Panc1 (cell line): ENCODE measurements around the gene NECTIN4. TPM values are rescaled to one million over a fixed set of nuclear protein-coding genes. Genes with fewer than 3 reads are reported as not detected.
A peak's percentile ranks its signal among the peaks of the same experiment; 100 is the strongest.

Experiments
- ATAC-seq: fragments of 200-7000 bp; cut with Tn5 transposase; 2 replicates; pipeline ENCODE4 v1.9.1; 2020; ENCODE audit warnings: mild to moderate bottlenecking, moderate library complexity
- BruUV-seq: library from RNA; stranded (reverse); fragments of 400-500 nt; replicated peaks from 2 replicates; lab custom pipeline; 2021; lab: Mats Ljungman, UMichigan
- CTCF ChIA-PET: fragments of 300-600 bp; sonication (Branson Sonifier 250); formaldehyde crosslinking; loops from one replicate; lab custom pipeline; 2022; ENCODE audit warnings: antibody characterized with exemption; lab: Charles Lee
- POLR2A ChIA-PET: fragments of 300-600 bp; sonication (Branson Sonifier 250); formaldehyde crosslinking; loops from one replicate; lab custom pipeline; 2022; ENCODE audit warnings: antibody characterized with exemption; lab: Charles Lee
- DNase-seq: peaks from one replicate; pipeline ENCODE4 v3.0.0-alpha.2; 2010; ENCODE audit warnings: low read depth, low spot score
- H3K27ac ChIP-seq: 2 replicates; pipeline ENCODE4 v1.5.1; 2011; ENCODE audit warnings: mild to moderate bottlenecking, low read length, inconsistent platforms
- H3K27me3 ChIP-seq: fragments of 200-500 bp; sonication (Bioruptor generic); 2 replicates; pipeline ENCODE4 v1.6.0; 2014; ENCODE audit warnings: low read length, inconsistent platforms; ENCODE audit not compliant: control insufficient read depth, insufficient read depth
- H3K36me3 ChIP-seq: fragments of 200-500 bp; sonication (Bioruptor generic); 2 replicates; pipeline ENCODE4 v1.5.1; 2014; ENCODE audit warnings: inconsistent platforms, mild to moderate bottlenecking, low read length, moderate library complexity; ENCODE audit not compliant: control insufficient read depth, insufficient read depth
- H3K4me1 ChIP-seq: 2 replicates; pipeline ENCODE4 v1.5.1; 2011; ENCODE audit warnings: inconsistent platforms, mild to moderate bottlenecking, low read length, moderate library complexity; ENCODE audit not compliant: control insufficient read depth, insufficient read depth
- H3K4me3 ChIP-seq, 2 experiments: 2 replicates each; pipeline ENCODE4 v1.5.1; 2011 to 2012; ENCODE audit warnings: low read depth in 2 of 2, low read length in 2 of 2, mild to moderate bottlenecking in 2 of 2, inconsistent platforms in 1 of 2, moderate library complexity in 1 of 2
- H3K9me3 ChIP-seq: fragments of 200-500 bp; sonication (Bioruptor generic); 2 replicates; pipeline ENCODE4 v1.5.1; 2014; ENCODE audit warnings: low read depth, mild to moderate bottlenecking, inconsistent platforms, low read length, moderate library complexity; ENCODE audit not compliant: control insufficient read depth, insufficient read depth
- POLR2AphosphoS5 ChIP-seq: IDR thresholded peaks from 2 replicates; pipeline ENCODE4 v1.6.1; 2012; ENCODE audit warnings: mild to moderate bottlenecking, low read depth, low read length, moderate library complexity
- SIN3A ChIP-seq: IDR thresholded peaks from 2 replicates; pipeline ENCODE4 v1.6.1; 2012; ENCODE audit warnings: low read depth, mild to moderate bottlenecking, low read length, moderate library complexity, borderline replicate concordance; ENCODE audit not compliant: insufficient read depth
- TCF7L2 ChIP-seq: IDR thresholded peaks from 2 replicates; pipeline ENCODE4 v1.6.1; 2011; ENCODE audit warnings: mild to moderate bottlenecking, low read depth, low read length, inconsistent platforms
- in situ Hi-C: cut with HindIII; loops from 2 replicates; pipeline ENCODE4 v1.10.0; 2016; ENCODE audit warnings: low sequenced_read_pairs, low pct_unique_long_range_greater_than_20kb
- intact Hi-C: fragments of 100-400 bp; cut with micrococcal nuclease; formaldehyde crosslinking; loops from one replicate; pipeline ENCODE4 v1.10.0; 2022; ENCODE audit not compliant: unreplicated experiment
- total RNA-seq: library from RNA; stranded (reverse); gene quantifications from one replicate; pipeline ENCODE4 v1.2.1, GENCODE V29; 2021; ENCODE audit not compliant: unreplicated experiment
- TF ChIP-seq, protein P1 (sequence below): fragments of 450-650 bp; IDR thresholded peaks from 2 replicates; pipeline ENCODE4 v1.5.1; 2017; ENCODE audit warnings: mild to moderate bottlenecking
- TF ChIP-seq, protein P2 (sequence below), 2 experiments: IDR thresholded peaks; 2 replicates each; pipeline ENCODE4 v1.6.1; 2011 to 2012; ENCODE audit warnings: low read depth in 2 of 2, control low read depth in 1 of 2, low read length in 1 of 2, mild to moderate bottlenecking in 1 of 2, moderate library complexity in 1 of 2; ENCODE audit not compliant: insufficient read depth in 1 of 2

The NECTIN4 gene
- total RNA-seq, 1 experiment from 2014 or later, result not detected

DNA sequence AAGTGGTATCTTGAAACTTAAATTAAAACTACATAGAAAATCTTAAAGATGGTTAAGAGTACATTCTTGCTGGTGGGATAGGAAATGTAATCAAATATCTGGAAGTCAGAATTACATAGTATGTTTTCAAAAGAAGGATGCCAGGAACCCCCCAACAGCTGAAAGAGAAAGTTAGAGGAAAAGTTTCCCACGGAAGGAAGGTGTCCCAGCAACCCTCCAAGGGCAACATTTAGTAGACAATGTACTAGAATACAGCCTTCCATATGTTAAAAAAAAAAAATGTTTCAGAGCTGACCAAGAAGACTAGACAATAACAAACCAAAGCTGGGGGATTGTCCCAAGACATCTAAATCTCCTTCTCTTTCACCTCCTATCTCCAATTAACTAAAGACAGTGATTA, 40.9 kb upstream of the NECTIN4 start:
- Histone ChIP-seq H3K4me3 (no peak overlapping the region), H3K27ac (0 out of 2 replicates have a peak overlapping the region, but pooled peaks have one; percentile 45), H3K9me3 (no peaks in the 10 kb centered on the region), H3K27me3 (no peaks in the 10 kb centered on the region), H3K36me3 (peaks cover 16% of the 10 kb centered on the region), H3K4me1 (peaks cover 14% of the 10 kb centered on the region)
- no TSS peak for BruUV-seq
- intact Hi-C loops (no loop called here), in situ Hi-C loops (no loop called here)
- TF ChIP-seq POLR2AphosphoS5, result no peak
- no peak for TF ChIP-seq TCF7L2
- TF ChIP-seq, protein P1, sequence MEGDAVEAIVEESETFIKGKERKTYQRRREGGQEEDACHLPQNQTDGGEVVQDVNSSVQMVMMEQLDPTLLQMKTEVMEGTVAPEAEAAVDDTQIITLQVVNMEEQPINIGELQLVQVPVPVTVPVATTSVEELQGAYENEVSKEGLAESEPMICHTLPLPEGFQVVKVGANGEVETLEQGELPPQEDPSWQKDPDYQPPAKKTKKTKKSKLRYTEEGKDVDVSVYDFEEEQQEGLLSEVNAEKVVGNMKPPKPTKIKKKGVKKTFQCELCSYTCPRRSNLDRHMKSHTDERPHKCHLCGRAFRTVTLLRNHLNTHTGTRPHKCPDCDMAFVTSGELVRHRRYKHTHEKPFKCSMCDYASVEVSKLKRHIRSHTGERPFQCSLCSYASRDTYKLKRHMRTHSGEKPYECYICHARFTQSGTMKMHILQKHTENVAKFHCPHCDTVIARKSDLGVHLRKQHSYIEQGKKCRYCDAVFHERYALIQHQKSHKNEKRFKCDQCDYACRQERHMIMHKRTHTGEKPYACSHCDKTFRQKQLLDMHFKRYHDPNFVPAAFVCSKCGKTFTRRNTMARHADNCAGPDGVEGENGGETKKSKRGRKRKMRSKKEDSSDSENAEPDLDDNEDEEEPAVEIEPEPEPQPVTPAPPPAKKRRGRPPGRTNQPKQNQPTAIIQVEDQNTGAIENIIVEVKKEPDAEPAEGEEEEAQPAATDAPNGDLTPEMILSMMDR, result no peak
- TF ChIP-seq, protein P2, sequence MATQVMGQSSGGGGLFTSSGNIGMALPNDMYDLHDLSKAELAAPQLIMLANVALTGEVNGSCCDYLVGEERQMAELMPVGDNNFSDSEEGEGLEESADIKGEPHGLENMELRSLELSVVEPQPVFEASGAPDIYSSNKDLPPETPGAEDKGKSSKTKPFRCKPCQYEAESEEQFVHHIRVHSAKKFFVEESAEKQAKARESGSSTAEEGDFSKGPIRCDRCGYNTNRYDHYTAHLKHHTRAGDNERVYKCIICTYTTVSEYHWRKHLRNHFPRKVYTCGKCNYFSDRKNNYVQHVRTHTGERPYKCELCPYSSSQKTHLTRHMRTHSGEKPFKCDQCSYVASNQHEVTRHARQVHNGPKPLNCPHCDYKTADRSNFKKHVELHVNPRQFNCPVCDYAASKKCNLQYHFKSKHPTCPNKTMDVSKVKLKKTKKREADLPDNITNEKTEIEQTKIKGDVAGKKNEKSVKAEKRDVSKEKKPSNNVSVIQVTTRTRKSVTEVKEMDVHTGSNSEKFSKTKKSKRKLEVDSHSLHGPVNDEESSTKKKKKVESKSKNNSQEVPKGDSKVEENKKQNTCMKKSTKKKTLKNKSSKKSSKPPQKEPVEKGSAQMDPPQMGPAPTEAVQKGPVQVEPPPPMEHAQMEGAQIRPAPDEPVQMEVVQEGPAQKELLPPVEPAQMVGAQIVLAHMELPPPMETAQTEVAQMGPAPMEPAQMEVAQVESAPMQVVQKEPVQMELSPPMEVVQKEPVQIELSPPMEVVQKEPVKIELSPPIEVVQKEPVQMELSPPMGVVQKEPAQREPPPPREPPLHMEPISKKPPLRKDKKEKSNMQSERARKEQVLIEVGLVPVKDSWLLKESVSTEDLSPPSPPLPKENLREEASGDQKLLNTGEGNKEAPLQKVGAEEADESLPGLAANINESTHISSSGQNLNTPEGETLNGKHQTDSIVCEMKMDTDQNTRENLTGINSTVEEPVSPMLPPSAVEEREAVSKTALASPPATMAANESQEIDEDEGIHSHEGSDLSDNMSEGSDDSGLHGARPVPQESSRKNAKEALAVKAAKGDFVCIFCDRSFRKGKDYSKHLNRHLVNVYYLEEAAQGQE (IDR thresholded peaks at IDR 0.05; ENCODE audit: insufficient read depth in 1 of 2, low read depth in 2 of 2, low read length in 1 of 2), result no peak
- no peak for TF ChIP-seq SIN3A
- ATAC-seq (no peak), DNase-seq (no peak)
- ChIA-PET POLR2A (no interaction called here), CTCF (no interaction called here)

DNA sequence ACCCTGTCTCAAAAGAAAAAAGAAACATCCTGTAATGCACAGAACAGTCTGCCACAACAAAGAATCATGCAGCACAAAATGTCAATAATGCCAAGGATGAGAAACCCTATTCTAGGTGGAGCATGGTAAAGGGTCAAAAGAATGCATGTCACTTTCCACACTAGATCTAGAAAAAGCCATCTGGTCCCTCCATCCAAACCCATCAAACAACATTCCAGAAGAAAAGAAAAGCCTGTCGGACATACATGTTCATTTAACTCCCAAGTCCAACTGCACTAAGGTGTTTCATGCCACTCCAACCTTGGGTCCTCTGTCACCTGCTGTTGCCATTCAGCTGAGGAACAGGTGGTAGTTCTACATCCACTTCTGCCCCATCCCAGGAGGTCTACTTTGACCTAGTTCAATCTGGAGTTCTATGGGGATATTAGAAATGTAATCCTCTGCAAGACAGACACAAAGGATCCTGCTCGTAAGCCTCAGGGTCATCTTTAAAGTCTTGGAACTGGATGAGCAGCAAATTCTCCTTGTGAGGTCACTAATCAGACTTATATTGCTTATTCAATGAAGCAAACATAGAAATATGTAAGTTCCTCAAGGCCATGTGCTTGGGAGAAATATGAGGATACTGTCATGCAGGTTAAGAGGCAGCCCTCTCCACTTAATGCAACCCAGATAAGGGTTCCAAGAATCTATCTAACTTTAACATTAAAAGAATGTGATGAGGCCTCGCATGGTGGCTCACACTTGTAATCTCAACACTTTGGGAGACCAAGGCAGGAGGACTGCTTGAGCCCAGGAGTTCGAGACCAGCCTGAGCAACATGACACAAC, 39.4 kb upstream of the NECTIN4 start:
- no peak for ATAC-seq
- CTCF ChIA-PET, result interaction anchor here (0.6 to 0.7 kb wide), 2 partner anchors 21 to 108 kb away, joined by 4 to 7 read pairs; partner anchors contain the start of gene F11R
- Histone ChIP-seq H3K9me3 (no peaks in the 10 kb centered on the region), H3K4me3 (no peak overlapping the region), H3K27ac (no peak overlapping the region), H3K27me3 (no peaks in the 10 kb centered on the region), H3K4me1 (peaks cover 14% of the 10 kb centered on the region), H3K36me3 (peaks cover 16% of the 10 kb centered on the region)
- no peak for DNase-seq
- POLR2A ChIA-PET, result no interaction called here
- TF ChIP-seq TCF7L2 (no peak), POLR2AphosphoS5 (no peak), SIN3A (no peak)
- TF ChIP-seq, protein P1, result no peak
- TF ChIP-seq, protein P2 (IDR thresholded peaks at IDR 0.05; ENCODE audit: insufficient read depth in 1 of 2, low read depth in 2 of 2, low read length in 1 of 2), result no peak
- intact Hi-C loops, result no loop called here
- in situ Hi-C loops, result no loop called here
- BruUV-seq, result no TSS peak
